ENCODE results near the gene C15orf61. TPM values are rescaled to one million over a fixed set of nuclear protein-coding genes. Genes with fewer than 3 reads are reported as not detected.

Gene C15orf61
- total RNA-seq, 1 experiment from 2014 or later = 10.5 TPM

GRCh38 chr15:67545864-67546263 lies 24.9 kb downstream of the C15orf61 start:
- no peak overlapping the region for H3K27ac Mint-ChIP-seq (ENCODE audit: unreplicated experiment)
- no peaks in the 10 kb centered on the region for H3K36me3 Mint-ChIP-seq (ENCODE audit: insufficient read depth, unreplicated experiment)
- no peak overlapping the region for H3K4me3 Mint-ChIP-seq (ENCODE audit: unreplicated experiment)
- ChIA-PET CTCF (no interaction called here), POLR2A (no interaction called here)
- Histone ChIP-seq H3K27me3 (replicated peaks; ENCODE audit: control insufficient read depth, insufficient read depth, low read length) (no peaks in the 10 kb centered on the region), H3K4me3 (ENCODE audit: low read depth, low read length) (no peak overlapping the region), H3K9me3 (no peaks in the 10 kb centered on the region), H3K36me3 (ENCODE audit: control insufficient read depth, insufficient read depth, low read length) (no peaks in the 10 kb centered on the region), H3K4me1 (0 out of 2 replicates have a peak, but pooled peaks cover 4% of the 10 kb centered on the region)
- H3K4me1 Mint-ChIP-seq (ENCODE audit: low read depth, unreplicated experiment) = no peaks in the 10 kb centered on the region
- BruUV-seq (replicated peaks) = no TSS peak
- no peaks in the 10 kb centered on the region for H3K27me3 Mint-ChIP-seq (ENCODE audit: insufficient read depth, unreplicated experiment)
- TF ChIP-seq CTCF (IDR thresholded peaks at IDR 0.05; ENCODE audit: insufficient read depth in 1 of 2, low read depth in 1 of 2, low read length in 1 of 2, severe bottlenecking in 1 of 2, unreplicated experiment in 1 of 2) = no peak
- intact Hi-C loops (cut with micrococcal nuclease; ENCODE audit: unreplicated experiment) = no loop called here
- no peaks in the 10 kb centered on the region for H3K9me3 Mint-ChIP-seq (ENCODE audit: unreplicated experiment)
- DNase-seq = no peak

GRCh38 chr15:67547064-67547463 lies 26.1 kb downstream of the C15orf61 start:
- Mint-ChIP-seq H3K27me3 (ENCODE audit: insufficient read depth, unreplicated experiment) (no peaks in the 10 kb centered on the region), H3K4me3 (ENCODE audit: unreplicated experiment) (no peak overlapping the region), H3K27ac (ENCODE audit: unreplicated experiment) (no peak overlapping the region), H3K4me1 (ENCODE audit: low read depth, unreplicated experiment) (no peaks in the 10 kb centered on the region), H3K9me3 (ENCODE audit: unreplicated experiment) (no peaks in the 10 kb centered on the region), H3K36me3 (ENCODE audit: insufficient read depth, unreplicated experiment) (no peaks in the 10 kb centered on the region)
- no peaks in the 10 kb centered on the region for H3K36me3 ChIP-seq (ENCODE audit: control insufficient read depth, insufficient read depth, low read length)
- no peaks in the 10 kb centered on the region for H3K27me3 ChIP-seq (replicated peaks; ENCODE audit: control insufficient read depth, insufficient read depth, low read length)
- no peak for DNase-seq
- POLR2A ChIA-PET = no interaction called here
- TF ChIP-seq CTCF (IDR thresholded peaks at IDR 0.05; ENCODE audit: insufficient read depth in 1 of 2, low read depth in 1 of 2, low read length in 1 of 2, severe bottlenecking in 1 of 2, unreplicated experiment in 1 of 2) = no peak
- CTCF ChIA-PET = interaction anchor here (0.6 kb wide), 1 partner anchor 160 kb away, joined by 3 read pairs; no protein-coding TSS in a partner anchor
- 0 out of 2 replicates have a peak, but pooled peaks cover 4% of the 10 kb centered on the region for H3K4me1 ChIP-seq
- no peaks in the 10 kb centered on the region for H3K9me3 ChIP-seq
- no peak overlapping the region for H3K4me3 ChIP-seq (ENCODE audit: low read depth, low read length)
- intact Hi-C loops (cut with micrococcal nuclease; ENCODE audit: unreplicated experiment) = no loop called here
- no TSS peak for BruUV-seq (replicated peaks)

GRCh38 chr15:67547836-67548235 lies 26.9 kb downstream of the C15orf61 start:
- H3K9me3 ChIP-seq = no peaks in the 10 kb centered on the region
- no peaks in the 10 kb centered on the region for H3K9me3 Mint-ChIP-seq (ENCODE audit: unreplicated experiment)
- no peak overlapping the region for H3K27ac Mint-ChIP-seq (ENCODE audit: unreplicated experiment)
- no peak for DNase-seq
- no peak overlapping the region for H3K4me3 Mint-ChIP-seq (ENCODE audit: unreplicated experiment)
- 0 out of 2 replicates have a peak, but pooled peaks cover 4% of the 10 kb centered on the region for H3K4me1 ChIP-seq
- no peak overlapping the region for H3K4me3 ChIP-seq (ENCODE audit: low read depth, low read length)
- no peaks in the 10 kb centered on the region for H3K4me1 Mint-ChIP-seq (ENCODE audit: low read depth, unreplicated experiment)
- no peaks in the 10 kb centered on the region for H3K27me3 ChIP-seq (replicated peaks; ENCODE audit: control insufficient read depth, insufficient read depth, low read length)
- ChIA-PET CTCF (no interaction called here), POLR2A (no interaction called here)
- H3K27me3 Mint-ChIP-seq (ENCODE audit: insufficient read depth, unreplicated experiment) = no peaks in the 10 kb centered on the region
- no peak for TF ChIP-seq CTCF (IDR thresholded peaks at IDR 0.05; ENCODE audit: insufficient read depth in 1 of 2, low read depth in 1 of 2, low read length in 1 of 2, severe bottlenecking in 1 of 2, unreplicated experiment in 1 of 2)
- no peaks in the 10 kb centered on the region for H3K36me3 Mint-ChIP-seq (ENCODE audit: insufficient read depth, unreplicated experiment)
- intact Hi-C loops (cut with micrococcal nuclease; ENCODE audit: unreplicated experiment) = no loop called here
- no peaks in the 10 kb centered on the region for H3K36me3 ChIP-seq (ENCODE audit: control insufficient read depth, insufficient read depth, low read length)
- BruUV-seq (replicated peaks) = no TSS peak
